Fibroblast of skin of left biceps (primary cell): ENCODE data around the gene TMEM183A.

Source experiments
- DNase-seq, 2 experiments: peaks; one replicate each; pipeline ENCODE4 v3.0.0-alpha.2; 2013; ENCODE audit warnings: low read depth in 2 of 2

TMEM183A gene

DNA sequence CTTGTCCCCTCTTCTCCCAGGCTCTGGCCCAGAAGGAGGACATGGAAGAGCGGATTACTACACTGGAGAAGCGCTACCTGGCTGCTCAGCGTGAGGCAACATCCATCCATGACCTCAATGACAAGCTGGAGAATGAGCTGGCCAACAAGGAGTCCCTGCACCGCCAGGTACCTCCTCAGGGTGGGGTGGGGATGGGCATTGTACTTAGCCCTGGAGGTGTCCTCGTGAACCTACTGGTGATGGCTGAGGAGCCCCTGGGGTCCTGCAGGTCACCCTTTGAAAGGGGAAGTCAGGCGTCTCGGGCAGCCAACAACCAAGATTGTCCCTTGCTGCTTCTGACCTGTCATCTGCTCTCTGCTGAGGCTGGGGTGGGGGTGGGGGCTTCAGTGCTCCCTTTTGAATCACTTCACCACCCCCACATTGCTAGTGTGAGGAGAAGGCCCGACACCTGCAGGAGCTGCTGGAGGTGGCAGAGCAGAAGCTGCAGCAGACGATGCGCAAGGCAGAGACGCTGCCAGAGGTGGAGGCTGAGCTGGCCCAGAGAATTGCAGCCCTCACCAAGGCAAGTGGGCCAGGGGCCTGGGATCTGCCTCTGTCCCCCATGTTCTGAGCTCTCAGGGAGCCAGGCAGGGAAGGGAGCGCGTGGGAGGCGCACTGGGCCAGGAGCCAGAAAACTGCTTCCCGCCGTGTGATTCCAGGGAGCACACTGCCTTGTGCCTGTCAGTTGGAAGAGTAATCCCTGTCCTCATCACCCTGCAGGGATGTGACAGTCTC lies 38.8 kb downstream of the TMEM183A start:
- DNase-seq, result no peak

DNA sequence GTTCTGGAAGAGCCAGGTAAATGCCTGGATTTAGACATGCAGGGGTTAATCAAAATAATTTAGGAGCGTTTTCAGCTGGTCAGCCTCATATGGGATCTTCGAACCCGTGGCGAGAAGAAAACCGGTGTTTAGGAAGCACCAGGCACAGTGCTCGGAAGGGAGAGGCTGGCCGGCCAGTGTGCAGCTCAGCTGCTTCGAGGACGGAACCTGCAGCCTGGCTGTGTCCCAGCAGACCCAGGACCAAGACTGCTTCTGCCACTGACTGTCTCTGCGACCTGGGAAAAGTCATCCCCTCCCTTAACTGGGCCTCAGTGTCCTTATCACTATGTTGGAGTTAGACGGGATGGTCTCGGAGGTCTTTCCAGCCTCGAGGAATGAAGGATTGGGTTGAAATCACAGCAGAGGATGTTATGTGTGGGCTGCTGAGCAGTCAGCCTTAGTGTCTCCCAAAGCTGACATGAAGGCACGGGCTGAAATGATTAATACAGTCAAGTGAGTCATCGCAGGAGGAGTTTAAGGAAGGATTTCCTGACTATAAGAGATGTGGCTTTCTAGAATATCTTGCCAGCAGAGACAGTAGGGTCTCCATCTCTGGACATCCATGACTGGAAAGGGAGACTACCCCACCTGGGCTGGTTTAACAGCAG lies 39.9 kb downstream of the TMEM183A start:
- peak; percentile 38 to 47 for DNase-seq

DNA sequence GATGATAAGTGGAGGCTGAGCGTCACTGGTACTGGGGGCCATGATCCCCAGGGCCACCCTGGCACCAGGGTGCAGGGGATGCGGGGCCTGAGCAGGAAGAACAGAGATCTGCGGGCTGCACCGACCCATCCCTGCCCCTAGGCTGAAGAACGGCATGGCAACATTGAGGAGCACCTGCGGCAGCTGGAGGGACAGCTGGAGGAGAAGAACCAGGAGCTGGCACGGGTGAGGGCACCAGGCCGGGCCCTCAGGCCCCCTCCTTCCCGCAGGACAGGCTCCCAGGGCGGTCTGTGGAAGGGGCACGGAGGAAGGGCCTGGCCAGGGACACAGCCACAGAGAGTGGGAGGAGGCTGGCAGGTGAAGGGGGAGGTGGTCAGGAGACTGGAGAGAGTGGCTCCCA lies 40.9 kb downstream of the TMEM183A start:
- no peak for DNase-seq

DNA sequence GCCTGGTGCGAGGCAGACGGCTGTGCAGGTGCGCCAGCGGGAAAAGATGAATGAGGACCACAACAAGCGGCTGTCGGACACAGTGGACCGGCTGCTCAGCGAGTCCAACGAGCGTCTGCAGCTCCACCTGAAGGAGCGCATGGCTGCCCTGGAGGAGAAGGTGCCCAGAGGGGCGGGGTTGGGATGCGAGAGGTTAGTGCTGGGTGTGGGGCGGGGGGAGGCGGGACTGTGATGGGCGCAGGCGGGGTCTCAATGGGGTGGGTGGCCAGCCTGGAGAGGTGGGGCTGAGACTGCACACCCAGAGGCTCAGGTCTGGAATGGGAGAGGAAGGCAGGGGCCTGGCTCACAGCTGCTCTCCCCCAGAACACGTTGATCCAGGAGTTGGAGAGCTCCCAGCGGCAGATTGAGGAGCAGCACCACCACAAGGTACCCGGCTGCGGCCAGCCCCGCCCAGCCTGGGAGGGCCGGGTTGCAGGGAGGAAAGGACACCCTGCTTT lies 41.4 kb downstream of the TMEM183A start:
- DNase-seq, result no peak

DNA sequence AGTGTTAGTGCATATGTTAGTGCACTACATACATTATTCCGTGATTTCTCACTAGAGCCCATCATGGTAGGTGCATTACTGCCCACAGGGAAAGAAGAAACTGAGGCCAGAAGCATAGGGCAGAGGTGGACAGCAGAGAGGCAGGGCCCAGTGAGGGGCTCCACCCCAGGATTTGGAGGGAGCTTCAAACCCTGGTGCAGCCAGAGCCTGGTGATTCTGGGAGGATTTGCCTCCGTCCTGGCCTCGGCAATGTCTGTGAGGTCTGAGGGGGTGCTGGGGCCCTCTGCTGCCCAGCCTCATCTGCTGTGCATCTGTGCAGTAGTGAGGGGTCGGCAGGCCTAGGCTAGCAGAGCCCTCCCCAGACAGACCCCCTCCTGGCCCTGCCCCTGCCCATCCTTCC lies 41.9 kb downstream of the TMEM183A start:
- DNase-seq, result no peak

DNA sequence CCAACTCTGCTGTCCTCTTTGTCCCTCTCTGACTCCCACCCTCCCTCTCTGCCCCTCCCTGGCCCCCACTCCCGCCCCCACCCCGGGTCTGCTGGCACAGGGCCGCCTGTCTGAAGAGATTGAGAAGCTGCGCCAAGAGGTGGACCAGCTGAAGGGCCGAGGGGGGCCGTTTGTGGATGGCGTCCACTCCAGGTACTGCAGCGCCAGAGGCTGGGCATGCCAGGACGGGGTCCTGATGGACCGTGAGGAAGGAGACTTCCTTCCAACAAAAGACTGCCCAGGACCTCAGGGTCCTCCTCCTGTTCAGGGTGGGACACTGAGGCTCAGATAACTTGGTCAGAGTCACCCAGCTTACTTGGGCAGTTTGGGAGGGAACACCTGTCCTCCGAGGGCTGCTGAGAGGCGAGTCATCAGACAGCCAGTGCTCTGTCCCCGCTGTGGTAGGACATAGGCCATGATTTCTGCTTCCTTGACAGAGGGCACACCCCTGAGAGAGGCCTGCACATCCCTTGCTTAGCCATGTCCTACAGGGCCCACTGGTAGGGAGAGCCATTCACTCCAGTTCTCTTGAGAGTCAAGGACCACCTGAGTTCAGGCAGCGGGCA lies 42.5 kb downstream of the TMEM183A start:
- DNase-seq, result no peak

DNA sequence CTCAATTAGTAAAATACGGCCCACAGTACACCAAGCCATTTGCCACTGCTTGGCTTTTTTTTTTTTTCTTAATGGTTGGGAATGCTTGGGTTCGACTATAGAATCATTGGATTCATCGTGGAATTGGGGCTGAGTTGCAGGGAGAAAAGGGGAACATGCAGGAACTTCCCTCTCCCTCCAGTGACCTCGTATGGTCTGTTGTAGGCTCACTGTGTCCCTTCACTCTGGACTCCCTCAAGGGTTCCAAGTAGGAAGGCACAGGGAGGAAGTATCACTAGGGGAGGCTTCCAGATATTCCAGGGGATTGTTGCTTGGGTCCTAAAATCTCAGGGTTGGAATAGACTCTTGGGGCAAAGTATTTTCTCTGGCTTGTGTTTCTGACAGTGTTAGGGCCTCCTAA lies 43.7 kb downstream of the TMEM183A start:
- no peak for DNase-seq

DNA sequence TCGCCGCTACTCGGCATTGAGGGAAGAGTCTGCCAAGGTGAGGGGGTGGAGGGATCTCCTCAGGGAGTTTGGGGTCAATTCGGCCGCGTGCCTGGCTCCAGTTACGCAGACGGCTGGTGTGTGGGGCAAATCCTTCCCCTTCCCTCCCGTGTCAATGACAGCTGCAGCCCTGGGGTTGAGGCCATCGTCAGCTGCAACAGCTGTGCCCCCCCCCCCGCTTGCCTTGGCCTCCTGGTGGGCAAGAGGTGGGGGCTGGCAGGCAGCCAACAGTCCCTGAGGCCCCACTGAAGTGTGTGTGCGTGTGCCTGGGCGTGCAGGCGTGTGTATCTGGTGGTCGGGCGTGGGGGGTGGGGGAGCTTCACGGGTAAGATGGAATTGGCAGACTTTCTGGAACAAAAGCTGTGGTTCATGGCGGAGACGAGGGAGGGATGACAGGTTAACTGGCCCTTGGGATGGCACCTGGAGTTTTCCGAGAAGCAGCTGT lies 44.7 kb downstream of the TMEM183A start:
- DNase-seq, result no peak

DNA sequence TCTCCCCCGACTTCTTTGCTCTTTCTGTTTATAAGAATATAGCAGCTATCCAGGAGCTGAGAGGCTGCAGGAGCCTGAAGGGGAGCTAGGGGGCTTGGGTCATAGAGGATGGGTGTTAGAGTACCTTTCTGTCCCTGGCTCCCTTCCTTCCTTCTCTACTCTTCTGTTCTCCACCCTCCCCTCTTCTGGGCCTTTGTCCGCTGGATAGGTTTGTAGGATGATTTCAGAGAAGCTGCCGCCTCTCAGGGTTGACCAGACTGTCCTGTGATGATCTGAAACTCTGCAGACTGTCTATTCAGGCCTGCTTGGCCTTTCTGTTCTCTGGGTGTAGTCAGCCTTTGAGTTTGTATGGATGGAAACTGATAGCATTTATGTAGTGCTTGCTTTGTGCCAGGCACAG lies 45.4 kb downstream of the TMEM183A start:
- no peak for DNase-seq

DNA sequence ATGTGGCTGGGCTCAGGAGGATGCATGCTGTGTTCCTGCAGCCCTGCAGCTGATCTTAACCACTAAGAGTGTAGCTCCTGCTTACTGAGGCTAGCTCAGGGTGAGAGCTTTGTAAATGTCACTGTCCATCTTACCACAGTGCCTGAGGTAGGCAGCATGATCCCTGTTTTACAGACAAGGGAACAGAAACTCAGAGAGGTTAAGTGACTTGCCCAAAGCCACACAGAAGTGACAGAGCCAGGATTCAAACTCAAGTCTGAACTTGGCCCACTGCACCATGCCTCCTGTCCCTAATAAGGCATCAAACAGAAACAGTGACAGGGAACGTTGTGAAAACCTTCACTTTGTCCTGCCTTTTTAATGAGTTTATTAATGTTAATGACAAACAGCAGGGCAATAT lies 47.0 kb downstream of the TMEM183A start:
- DNase-seq, result no peak

DNA sequence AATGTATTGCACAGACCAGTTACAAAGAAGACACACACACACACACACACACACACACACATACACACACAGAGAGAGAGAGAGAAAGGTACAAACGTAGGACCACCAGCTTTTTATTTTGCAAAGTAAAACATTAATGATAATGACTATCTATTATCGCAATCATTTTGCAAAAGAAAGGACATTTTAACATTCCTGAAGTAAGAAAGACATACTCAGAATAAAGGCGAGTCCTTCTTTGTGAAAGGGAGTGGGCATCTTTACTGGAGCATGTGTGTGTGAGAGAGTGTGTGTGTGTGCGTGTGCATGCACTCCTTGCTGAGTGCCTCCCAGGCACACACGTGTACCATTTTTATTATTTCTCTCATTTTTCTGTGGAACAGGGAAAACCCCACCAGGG lies 47.5 kb downstream of the TMEM183A start:
- no peak for DNase-seq

DNA sequence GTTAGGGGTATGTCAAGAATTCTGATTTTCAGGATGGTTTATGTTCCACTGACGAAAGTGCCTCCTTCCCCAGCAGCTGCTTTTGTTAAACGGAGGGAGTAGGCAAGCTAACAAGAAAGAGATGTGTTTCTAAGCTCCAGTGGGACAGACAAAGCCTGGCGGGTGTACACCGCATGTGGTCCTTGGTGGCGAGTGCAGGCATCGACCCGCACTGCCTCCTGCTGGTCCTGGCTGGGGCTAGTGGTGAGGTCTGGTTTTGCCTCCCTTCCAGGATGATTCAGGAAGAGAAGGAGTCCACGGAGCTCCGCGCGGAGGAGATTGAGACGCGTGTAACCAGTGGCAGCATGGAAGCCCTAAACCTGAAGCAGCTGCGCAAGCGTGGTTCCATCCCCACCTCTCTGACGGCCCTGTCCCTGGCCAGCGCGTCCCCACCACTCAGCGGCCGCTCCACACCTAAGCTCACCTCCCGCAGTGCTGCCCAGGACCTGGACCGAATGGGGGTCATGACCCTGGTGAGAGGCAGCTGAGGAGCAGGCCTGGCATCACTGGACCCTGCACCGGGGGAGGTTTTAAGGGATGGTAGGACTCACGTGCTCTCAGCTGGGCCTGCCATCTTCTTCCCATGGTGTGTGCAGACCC lies 48.1 kb downstream of the TMEM183A start:
- no peak for DNase-seq

DNA sequence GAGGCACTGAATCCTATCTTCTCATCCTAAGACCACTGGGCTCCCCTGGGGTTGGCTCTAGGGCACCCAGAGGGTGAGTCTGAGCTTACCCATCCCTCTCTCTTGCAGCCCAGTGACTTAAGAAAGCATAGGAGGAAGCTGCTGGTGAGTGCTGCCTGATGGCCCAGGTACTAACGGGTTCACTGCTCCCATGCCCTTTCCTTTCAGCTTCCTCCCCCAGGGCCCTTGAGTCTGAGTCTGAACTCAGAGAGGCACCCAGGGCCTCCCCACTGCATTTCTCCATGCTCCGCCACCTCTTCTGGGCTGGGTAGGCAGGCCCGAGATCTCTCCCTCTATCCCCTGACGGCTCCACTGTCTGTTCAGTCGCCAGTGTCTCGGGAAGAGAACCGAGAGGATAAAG lies 48.8 kb downstream of the TMEM183A start:
- no peak for DNase-seq

DNA sequence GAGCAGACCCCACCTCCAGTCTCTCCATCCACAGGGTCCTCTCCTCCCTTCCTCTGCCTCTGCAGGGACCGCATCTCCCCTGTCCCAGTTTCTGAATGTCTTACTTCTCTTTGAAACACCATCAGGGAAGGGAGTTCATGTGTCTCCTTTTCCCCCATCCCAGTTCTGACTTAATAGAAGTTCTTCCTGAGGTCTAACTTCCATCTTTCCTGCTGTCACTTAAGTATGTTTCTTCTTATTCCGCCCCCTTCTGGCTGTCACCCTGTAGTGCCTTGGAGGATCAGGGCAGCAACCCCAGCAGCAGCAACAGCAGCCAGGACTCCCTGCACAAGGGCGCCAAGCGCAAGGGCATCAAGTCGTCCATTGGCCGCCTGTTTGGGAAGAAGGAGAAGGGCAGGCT lies 49.3 kb downstream of the TMEM183A start:
- DNase-seq, result no peak

DNA sequence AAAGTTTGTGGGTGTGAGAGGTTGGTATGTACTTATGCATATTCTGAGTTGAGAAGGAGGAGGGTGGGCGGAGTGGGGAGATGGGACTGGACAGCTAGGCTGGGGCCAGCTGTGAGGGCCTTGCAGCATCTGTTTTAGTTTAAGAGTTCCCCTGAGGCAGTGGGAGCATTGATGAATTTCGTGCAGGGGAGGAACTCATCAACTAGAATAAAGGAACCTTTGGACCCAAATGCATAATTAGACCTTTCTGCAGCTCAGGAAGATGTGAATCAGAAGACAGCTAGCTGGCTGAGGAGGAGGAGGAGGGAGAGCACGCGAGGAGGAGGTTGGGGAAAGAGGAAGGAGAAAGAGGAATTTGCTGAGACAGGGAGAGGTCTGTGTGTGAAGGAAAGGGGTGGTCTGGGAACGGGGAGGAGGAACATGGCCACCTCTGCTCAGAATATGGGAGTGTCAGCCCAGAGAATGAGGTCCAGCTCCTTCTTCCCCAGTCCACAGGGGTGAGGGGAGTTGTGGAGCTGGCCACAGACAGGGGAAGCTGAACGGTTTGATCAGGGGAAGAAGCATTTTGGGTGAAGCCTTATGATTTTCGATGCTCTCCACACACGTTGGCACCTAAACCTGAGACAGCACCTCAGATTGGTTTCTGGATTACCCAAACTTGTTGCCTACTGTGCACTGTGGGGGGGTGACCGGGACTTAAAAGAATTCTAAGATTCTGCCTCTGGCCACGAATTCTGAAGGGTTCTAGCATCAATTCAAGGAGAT lies 50.9 kb downstream of the TMEM183A start:
- peak; percentile 34 to 49 for DNase-seq

DNA sequence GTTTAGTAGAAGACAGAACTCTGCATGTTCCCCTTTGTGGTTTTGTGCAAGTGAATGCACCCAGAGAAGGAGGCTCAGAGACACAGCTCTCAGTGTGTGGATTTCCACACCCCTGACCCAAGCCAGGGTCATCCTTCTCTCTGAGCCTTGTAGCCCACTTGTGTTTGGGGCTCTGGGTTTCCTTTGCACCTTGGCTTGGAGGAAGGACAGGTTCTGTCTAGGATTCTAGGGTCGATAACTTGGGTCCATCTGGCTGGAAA lies 51.4 kb downstream of the TMEM183A start:
- DNase-seq, result no peak

DNA sequence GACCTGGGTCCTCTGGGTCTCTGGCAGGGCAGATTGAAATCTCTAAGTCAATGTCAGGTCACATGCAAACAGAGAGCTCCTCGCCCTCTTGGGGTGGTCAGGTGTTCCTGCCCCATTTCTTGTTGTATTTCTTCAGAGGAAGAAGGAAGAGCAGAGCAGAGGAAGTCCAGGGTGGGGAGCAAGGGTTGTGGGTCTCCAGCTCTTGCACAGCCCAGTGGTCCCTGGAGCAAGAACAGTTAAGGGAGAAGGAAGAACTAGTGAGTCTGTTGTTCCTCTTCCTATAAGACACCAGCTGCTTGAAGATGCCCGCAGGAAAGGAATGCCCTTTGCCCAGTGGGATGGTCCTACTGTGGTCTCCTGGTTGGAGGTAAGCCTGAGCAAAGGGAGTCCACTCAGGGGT lies 52.3 kb downstream of the TMEM183A start:
- no peak for DNase-seq

DNA sequence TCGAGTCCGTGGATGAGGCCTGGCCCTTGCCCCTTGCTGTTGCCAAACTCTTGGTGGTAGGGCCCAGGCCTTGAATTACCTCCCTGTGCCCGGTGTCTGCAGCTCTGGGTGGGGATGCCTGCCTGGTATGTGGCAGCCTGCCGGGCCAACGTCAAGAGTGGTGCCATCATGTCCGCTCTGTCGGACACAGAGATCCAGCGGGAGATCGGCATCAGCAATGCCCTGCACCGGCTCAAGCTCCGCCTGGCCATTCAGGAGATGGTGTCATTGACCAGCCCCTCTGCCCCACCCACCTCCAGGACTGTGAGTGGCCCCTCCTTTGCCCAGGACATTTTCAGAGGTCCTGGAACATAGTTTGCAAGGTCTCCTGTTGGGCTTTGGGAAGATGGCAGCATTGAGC lies 52.9 kb downstream of the TMEM183A start:
- DNase-seq, result no peak

DNA sequence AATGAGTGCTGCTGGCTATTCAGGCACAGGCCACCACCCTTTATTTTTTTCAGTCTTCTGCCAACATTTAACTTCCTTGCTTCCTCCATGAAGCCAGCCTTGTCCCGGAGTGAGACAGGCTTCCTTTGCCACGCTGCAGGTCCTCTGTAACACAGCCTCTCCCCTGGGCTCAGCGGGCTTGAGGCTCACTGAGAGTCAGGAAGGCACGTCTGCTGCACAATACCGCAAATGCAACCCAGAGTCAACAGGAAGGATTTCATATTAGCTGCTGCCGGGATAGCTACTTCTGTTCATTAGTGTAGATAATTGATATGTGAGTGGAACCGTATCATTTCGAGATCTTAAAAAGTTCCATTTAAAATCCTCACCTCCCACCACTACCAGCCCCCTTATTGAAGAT lies 56.1 kb downstream of the TMEM183A start:
- DNase-seq, result no peak

DNA sequence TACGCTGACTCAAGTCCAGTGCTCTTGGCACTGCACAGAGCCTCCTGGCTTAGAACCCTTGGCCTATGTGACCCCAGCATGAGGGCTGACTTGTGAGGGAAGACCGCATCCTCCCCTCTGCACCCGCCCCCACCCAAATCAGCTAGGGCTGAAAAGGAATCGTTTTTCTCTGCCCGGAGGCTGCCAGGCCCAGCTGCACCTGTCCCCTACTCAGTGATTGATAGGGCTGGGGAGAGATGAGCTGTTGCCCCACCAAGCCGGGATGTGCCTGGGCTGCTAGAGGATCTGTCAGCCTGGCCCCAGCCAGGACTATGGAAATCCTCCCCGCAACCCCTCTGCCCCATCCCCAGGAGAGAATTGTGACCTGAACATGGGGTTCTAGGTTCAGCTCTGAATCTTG lies 58.0 kb downstream of the TMEM183A start:
- no peak for DNase-seq

DNA sequence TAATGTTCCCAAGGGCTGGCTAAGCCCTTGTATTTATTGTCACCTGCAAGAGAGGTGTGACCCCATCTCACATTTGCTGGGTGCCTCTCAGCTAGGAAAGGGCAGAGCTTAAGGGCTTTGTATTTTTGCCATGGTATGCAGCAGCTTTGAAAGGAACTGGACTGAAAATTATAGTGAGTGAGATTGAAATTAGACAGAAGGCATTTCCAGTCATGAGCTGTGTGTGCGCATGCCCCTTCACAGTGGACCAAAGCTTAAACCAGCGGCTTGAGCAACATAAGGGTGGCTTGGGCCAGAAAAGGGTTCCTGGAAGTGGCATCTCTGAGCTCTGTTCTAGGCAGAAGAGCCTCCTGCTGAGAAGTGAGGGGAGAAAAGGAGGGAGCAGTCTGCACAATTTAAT lies 58.8 kb downstream of the TMEM183A start:
- DNase-seq, result no peak

DNA sequence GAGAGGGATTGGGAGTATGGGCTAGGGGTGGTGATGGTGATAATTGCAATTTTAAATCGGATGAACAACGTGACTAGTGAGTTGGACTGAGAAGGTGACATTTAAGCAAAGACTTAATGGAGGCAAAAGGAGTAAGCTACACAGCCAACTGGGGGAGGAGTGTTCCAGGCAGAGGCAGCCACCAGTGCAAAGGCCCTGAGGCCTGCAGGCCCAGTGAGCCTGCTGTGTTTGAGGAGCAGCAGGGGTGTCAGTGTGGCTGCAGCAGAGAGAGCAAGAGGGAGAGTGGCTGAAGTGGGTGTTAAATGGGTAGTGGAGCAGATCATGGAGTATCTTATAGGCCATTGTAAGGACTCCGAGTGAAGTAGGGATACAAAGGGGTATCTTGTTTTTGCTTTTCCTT lies 59.8 kb downstream of the TMEM183A start:
- DNase-seq, result no peak
